GM12874 (cell line): ENCODE measurements around the gene ANKRD34A.

Experiments
- TF ChIP-seq, protein P1 (sequence below): IDR thresholded peaks from 2 replicates; pipeline ENCODE4 v1.5.1; 2011; ENCODE audit warnings: low read depth, mild to moderate bottlenecking, control low read depth, low read length, moderate library complexity; ENCODE audit not compliant: insufficient read depth

ANKRD34A gene

DNA sequence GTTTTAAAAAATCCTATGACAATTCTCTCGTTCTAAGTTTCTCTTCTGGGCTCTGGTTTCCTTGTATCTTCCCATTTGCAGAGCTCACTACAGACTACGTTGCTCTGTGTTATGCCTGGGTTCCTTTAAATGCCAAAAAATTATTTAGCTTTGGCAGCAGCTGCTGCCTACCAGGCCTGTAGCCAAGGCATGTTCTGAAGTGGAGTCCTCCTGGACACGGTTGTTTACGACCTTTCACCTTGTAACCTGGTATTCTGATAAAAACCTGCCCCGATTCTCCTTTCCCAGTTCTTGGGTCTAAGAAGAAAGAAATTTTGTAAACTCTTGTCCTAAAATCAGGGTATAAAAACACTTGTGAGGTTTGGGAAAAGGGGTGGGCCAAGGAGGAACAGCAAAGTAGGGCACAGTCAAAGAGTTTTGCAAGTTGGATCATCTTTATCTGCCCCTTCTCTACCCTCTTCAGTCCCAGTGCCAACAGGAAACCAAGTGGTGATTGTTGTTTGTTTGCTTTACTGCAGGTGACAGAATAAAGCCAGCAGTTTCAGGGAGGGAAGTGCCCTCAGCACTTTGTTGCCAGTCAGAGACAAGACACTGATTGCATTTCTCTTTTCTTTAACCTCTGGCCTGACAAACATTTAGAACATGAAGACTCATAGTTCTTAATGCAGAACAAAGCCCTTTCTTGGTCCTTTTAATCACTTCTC is 35.1 kb upstream of the ANKRD34A start:
- TF ChIP-seq, protein P1, sequence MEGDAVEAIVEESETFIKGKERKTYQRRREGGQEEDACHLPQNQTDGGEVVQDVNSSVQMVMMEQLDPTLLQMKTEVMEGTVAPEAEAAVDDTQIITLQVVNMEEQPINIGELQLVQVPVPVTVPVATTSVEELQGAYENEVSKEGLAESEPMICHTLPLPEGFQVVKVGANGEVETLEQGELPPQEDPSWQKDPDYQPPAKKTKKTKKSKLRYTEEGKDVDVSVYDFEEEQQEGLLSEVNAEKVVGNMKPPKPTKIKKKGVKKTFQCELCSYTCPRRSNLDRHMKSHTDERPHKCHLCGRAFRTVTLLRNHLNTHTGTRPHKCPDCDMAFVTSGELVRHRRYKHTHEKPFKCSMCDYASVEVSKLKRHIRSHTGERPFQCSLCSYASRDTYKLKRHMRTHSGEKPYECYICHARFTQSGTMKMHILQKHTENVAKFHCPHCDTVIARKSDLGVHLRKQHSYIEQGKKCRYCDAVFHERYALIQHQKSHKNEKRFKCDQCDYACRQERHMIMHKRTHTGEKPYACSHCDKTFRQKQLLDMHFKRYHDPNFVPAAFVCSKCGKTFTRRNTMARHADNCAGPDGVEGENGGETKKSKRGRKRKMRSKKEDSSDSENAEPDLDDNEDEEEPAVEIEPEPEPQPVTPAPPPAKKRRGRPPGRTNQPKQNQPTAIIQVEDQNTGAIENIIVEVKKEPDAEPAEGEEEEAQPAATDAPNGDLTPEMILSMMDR, result no peak

DNA sequence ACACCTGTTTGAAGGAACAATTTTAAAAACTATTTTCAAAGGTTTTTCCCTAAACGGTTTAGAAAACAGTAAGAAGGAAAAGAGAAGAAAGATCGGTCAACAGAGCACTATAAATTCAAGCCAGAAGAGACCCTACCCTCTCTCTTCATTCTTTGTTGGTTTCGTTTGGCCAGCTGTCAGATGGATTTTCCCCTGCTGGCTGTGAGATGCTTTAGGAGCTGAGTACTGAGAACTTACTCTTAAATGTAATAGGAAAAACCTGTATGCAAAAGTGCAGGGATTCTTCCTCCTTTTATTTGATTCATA is 33.3 kb upstream of the ANKRD34A start:
- TF ChIP-seq, protein P1, result no peak

DNA sequence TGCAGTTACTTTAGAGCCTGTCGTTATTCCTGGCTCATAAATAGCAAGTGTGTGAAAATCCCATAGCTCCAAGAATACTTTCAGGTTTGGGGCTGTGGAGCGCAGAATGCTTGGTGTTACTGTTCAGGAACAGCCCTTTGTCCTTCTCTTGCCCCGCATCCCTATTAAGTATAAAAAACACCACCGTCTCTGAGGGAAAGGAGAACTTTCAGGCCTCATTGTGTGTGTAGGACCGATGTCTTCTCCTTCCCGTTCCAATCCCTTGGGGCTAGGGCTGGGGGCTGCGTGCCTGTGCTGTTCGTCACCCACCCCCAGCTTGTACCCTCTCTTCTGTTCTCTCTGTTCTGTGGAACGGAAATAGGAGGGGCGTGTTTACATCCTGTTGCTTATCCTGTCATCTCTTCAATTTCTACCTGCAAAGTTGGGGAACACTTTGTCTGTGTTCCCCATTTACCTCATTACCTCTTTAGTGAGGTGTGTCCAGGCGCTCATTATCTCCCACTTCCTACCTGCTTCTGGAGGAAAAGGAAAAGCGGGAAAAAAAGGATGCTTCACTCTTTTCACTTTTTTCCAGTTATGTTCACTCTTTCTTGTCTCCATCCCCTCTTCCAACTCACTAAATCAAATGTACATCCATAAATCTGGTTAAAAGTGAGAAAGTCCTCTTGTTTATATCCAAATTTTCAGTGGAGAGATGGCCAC is 32.8 kb upstream of the ANKRD34A start:
- TF ChIP-seq, protein P1, result no peak

DNA sequence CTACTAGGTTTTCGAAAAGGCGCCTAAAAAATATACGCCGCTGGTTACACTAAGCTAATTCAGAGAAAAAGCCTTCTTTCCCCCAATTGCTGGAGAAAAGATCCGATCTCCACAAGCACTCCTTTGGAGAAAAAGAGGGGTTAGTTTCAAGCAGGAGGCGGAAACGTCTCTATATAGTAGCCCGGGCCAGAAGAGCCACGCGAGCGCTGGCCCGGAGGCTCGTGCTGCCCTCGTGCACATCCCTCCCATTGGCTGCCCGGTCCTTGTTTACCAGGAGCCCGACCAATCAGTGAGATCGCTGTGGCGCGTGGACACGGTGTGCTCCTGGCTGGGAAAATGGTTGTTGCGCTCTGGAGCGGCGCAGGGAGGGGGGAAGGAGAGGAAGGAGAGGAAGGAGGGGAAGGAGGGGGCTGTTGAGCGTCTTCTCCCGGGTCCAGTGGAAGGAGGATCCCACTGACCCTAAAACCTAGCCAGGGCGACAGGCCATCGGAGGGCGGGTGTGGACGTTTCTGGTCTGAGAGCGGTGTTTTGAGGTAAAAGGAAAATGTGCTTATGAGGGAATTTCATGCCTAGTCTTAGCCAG is 32.1 kb upstream of the ANKRD34A start, which contains the start of gene TXNIP:
TXNIP (minus strand) TSS at position 147 of the 583 bp plus-strand sequence. CDS start 313 bp downstream, outside the sequence.
- TF ChIP-seq, protein P1, result no peak

DNA sequence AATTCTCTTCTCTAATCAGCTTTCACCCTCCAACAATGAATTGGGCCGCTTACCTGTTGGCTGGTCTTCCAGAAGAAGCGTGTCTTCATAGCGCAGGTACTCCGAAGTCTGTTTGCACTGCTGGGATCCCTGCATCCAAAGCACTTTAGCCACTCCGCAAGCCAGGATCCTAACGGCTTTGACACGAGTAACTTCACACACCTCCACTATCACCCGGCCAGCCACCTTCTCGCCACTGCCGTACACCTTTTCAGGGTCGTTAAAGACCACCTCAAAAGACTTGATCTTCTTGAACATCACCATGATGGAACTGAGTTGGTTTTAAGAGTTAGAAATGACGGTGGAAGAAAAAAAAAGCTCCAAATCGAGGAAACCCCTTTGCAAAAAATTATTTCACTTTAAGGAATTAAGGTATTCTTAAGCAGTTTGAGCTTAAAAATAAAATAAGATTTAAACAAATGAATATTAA is 31.6 kb upstream of the ANKRD34A start:
- TF ChIP-seq, protein P1, result no peak

DNA sequence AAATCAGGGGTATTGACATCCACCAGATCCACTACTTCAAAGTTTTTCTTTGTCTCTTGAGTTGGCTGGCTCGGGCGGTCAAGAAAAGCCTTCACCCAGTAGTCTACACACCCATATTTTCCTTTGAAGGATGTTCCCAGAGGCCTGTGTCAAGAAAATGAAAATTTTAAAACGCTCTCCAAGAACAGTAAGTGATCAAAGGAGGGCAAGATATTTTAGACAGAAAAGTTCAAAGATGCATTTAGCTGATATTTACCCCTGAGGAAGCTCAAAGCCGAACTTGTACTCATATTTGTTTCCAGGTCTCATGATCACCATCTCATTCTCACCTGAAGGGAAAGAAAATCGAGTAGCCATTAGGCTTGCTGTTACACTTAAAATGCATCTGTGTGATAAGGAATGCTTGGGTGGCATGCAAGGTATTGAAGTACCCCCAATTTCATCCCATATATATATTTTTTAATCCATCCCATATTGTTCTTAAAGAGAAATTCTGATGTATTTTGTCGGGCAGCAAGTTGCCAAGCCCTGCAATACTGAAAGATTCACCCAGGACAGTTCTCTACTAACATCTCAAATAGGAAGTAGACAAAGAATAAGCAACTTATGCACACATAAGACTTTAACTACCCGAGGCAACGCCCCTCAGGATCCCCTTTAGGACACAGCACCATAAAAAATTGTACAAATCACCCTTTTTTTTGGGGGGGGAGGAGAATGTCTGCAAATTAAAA is 30.9 kb upstream of the ANKRD34A start:
- TF ChIP-seq, protein P1, result no peak
